OCI-LY3 (cell line): ENCODE measurements around the gene NEUROD2.

ENCODE experiments used
- CTCF ChIP-seq: fragments of 200-600, 300-600 bp; sonication (generic); IDR thresholded peaks from 2 replicates; pipeline ENCODE4 v1.5.1; 2014; ENCODE audit warnings: antibody characterized with exemption, low read length, low read depth
- EZH2phosphoT487 ChIP-seq: fragments of 200-600 bp; shearing (Covaris generic); IDR thresholded peaks from 2 replicates; pipeline ENCODE4 v1.6.1; 2018; ENCODE audit warnings: antibody characterized with exemption, mixed run types, low read depth

- TF ChIP-seq CTCF: no peak
- no peak for TF ChIP-seq EZH2phosphoT487
These were observed 11.7 kb downstream of the NEUROD2 start for GRCh38 chr17:39595928-39596510.
